NCI-H187 treated with DMSO at 0.1 percent for 48 hours (cell line): ENCODE data around the gene GALC.

Experiments used
- DNase-seq: peaks from one replicate; lab custom pipeline; 2025; lab: John Stamatoyannopoulos, UW

The GALC gene

DNA sequence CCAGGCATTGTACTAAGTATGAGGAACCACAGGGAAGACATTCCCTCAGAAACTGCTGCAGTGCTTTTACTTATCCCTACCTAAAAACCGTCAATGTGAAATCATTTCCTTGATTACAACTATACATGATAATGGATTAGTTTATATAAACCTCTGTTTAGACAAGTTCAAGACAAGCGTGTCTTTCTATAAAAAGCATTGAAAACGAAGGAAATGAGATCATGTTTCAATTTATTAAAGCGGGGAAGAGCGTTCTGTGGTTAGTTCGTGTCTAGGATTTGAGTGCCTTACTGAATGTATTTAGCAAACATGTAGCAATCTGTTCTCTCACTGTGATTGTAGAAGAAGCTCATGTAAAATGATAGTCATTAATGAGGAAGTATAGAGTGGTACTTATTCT is 37.5 kb downstream of the GALC start:
- DNase-seq, result no peak

DNA sequence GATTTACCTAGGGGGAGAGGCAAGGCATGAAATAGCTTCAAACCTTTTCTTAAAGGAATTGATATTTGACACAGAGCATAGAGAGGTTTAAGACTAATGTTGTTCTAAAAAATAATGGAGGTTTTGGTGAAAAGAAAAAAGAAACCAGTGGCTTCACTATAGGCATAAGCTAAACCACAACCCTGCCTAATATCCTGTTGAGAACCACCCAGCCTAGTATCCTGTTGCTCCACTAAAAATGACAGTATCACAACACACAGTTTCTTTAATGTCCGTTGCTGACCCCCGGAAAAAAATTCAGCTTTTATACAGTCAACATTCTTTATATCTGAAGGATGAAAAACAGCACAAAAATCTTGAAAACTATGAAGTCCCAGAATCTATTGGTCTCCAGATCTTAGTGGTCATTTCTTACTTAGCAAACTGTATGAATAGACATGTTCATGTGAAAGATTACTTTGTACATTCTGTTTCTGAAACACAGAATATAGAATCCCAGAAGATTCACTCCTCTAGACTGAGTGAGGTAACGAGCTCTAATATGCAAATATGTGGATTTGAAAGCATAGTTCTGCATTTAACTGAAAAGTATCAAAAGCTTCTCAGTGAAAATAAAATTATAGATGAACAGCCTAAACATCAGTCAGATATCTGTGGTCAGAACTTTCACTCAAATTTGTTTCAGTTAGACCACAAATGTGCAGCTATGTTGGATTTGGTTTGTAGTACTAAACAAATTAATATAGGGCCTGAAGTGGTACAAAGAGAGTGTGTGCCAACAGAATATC is 40.5 kb downstream of the GALC start:
- DNase-seq, result no peak

DNA sequence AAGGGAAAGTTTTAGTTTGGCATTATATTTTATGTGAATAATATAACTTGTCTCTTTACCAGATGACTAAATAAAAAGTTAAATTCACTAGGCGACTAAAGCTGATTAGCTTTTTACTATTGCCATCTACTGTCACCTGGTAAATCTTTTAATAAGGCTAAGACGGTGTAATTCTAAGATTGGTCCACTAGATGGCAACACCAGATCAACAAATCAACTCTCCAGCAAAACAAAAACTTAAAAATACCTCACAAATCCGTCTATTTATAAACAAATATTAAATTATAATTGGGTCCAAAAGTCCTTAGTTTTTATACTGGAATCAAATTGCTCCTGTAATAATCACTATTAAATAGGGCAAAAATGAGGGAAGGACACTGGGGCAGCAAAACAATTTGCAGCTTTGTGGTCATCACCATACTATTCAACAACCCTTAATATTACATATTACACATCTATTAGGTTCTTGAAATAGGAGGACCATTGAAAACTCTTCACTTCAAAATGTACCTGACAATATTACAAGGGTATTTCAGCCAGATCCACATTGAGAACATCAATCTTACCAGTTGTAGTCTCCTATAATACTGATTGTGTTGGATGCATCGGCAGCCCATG is 47.9 kb downstream of the GALC start:
- no peak for DNase-seq

DNA sequence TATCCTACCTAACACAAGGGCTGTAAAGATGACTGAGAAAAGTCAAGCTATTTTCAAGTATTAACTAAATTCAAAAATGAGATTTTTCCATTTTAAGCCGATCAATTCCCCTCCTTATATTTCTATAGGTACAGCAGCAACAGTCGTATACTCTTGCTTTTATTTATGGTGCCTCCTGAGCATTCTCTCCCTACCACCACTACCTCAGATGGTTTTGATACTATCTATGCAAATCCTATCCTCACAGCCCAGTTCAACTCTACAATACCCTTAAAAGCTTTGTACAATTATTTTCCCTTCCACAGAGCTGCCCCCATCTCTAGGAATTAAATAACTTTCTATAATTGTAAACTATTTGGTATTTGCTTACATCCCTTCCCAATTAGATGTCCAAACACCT is 52.1 kb downstream of the GALC start:
- no peak for DNase-seq

DNA sequence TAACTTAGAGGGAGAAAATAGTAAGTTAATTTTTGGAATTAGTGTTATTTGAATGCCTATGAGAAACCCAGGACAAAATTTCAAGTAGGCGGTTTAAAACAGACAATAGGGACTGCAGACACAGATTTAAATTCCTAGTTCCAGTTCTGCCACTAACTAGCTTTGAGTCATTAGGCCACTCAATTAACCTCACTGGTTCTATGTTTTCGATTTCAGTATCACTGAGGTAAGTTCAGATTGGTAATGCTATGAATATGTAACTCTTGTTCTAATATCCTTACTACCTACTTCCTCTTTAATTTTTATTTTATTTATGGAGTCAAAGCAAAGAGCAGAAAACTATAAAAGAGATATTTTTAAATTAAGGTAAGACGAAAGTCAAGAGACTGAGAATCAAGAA is 52.6 kb downstream of the GALC start:
- DNase-seq, result no peak

DNA sequence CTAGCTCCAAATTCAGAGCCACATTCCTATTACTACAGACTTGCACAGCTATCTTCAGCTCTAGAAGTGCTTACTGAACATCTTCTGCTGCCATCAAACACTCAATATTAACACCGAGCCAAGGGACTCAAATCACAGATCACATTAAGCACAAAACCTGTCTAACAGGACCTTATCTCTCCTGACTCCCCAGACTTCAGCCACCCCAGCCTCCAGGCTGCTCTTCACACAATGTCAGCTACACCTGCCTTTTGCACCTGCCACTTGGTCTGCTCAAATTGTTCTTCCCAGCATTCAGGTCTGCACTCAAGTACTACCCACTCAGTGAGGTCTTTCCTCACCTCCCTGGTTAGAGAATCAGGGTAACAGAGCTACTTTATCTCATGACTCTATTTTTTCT is 57.1 kb downstream of the GALC start:
- DNase-seq, result peak; percentile 64

DNA sequence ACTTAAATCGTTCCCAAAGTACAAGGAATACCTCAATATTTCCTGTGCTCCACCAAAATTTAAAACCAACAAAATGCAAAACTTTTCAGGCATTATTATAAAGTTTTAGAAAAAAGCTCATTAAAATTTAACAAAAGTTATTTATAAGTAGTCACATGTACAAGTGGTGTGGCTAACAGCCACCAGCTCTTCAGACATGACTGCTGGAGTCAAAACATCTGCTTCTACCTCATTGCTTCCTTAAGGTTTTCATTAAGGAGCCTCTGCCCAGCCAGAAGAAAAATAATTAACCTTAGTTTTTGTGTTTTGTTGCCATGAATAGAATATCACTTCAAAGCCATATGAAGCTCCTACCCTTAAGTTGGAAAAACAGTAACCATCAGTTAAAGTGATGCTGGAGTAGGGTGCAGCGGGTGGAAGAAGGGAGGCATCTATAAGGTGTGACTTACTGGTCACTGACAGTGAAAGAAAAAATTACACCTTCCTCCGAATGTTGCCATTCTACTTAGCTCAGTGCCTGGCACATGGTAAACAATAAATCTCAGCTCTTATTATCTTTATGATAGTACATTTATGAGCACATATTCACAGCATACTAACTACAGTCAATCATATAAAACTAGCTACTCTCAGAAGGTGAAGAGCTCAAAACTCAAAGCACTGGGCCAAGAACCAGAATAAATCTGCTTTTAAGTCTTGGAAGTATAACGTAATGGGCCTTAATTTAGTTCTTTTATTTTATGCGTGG is 57.7 kb downstream of the GALC start:
- DNase-seq, result no peak

DNA sequence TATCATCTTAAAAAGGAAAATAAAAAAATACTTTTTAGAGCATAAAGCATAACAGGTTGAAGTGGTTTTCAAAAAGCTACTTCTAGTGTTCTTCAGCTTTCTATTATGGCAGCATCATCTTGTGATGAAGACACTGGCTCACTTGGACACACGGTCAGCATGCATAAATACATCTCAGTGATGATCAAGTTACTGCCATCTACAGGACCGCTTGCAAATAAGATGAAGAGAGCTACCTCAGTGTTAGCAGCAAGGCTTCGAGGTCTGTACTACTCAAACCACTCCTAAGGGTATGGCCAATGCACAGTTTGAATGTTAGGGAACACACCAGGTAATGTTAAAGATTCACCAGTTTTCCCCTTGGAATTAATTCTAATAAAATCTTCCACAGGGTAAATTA is 58.8 kb downstream of the GALC start:
- DNase-seq, result no peak

DNA sequence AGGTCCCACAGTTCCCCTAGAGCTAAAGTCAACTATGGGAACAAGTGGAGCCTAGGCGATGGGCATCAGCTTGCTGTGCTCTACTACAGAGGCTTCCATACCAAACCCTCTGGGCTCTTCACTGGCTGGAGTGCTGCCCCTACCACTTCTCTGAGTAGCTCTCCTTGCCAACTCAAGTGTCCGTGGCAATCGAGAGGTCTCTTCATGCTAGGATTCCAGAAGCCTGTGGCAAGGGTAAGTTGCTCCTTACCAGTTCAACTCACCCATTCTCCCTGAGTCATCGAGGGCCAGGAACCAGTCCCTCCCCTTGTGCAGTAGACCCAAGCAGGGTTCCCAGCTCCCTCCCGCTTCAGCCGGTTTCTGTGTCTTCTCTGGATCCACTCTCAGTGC is 76.1 kb downstream of the GALC start:
- DNase-seq, result no peak

DNA sequence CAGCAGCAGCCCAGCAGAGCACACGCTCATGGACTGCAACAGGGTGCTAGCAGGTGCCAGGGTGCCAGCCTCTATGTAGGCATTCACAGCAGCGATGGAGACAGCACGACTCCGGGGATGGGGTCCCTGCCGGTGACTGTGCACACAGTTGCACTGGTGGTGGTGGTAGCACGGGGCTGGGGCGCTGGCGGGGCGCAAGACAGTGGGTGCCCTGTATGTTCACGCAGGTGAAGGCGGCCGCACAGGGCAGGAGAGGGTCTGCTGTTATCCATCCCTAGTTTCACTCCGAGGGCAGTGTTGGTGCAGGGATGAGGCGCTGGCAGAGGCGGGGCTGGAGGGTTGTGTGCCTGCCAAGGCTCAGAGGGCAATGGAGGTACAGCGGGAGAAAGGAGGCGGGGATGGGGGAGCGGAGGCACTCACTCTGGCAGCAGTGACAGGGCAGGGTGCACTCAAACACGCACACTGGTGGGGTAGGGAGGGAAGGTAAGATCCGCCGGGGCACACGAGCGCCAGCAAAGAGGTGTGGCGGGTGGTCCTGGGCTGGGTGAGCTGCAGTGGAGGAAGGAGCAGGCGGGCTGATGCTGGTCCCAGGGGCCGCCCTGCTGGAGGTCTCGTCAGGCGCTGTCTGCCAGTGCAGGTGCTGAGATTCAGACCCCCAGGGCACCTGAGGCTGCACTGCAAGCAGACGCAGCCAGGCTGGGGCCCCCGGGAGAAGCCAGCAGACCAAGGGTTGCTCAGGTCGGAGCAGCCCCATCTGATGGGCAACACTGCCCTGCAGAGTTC is 76.7 kb downstream of the GALC start:
- DNase-seq, result no peak

DNA sequence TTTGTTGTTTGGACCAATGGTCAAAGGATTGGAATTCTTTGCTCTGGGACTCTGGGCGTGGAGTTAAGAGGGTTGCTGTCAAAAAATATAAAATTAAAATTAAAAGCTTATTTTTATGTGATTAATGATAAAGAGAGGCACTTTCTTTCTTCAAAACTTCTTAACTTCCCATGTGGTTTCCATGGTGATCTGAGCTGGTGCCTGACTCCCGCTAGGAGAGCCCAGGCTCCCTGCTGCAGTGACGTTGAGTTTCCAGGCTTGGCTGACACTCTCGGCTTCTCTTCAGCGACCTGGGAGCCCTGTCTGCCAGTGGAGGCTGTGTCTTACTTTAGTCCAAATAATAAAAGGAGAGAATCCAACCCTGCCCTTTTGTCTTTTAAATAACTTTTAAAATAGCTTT is 84.4 kb downstream of the GALC start:
- DNase-seq, result no peak

DNA sequence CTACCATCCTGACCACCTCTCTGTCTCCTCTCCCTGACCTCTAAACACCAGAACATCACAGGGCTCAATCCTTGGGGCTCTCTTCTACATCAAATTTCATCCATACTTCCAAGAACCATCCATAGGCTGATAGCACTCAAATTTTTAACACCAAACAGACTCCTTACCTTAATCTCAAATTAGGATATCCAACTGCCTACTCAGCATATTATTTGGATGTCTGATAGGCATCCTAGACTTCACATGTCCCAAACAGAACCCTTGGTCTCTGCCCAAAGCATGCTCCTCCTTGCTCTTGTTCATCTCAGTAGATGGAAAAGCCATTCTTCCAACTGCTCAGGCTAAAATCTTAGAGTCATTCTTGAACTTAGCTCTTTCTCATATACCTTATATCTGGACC is 91.3 kb downstream of the GALC start:
- no peak for DNase-seq

DNA sequence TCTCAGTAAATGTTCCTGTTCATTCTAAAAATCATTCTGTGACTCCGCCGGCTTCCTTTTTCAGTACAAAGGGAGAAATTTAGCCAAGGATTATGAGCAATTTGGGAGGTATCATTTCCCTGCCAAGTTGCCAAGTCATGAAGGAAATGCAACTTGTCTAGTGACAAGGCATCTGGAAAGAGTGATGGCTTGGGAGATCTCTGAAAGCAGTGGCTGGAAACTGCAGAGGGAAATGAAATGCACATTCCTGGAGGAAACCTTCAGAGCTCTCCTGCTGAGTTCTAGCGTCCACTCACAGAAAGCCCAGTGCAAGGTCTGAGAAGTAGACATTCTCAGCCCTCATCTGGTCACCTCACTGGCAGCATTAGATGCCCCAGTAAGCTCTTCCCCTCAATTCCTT is 91.7 kb downstream of the GALC start:
- no peak for DNase-seq

DNA sequence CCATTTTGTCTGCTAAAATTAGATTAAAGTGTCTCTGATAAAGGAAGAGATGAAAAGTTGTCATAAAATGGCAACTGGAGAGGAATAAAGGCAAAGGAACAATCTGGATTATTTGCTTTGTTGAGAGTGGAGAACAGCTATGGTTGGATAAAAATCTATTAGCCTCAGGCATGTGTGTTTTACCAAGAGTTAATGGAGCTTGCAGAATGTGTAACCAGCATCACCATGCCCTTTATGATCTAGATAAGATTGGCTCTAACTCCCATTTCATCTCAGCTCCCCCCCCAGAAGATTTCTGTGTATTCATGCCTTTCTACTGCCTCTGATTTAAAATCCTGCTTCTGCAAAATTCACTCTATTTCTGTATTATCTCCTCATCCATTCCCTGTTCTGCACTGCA is 93.8 kb downstream of the GALC start:
- no peak for DNase-seq

DNA sequence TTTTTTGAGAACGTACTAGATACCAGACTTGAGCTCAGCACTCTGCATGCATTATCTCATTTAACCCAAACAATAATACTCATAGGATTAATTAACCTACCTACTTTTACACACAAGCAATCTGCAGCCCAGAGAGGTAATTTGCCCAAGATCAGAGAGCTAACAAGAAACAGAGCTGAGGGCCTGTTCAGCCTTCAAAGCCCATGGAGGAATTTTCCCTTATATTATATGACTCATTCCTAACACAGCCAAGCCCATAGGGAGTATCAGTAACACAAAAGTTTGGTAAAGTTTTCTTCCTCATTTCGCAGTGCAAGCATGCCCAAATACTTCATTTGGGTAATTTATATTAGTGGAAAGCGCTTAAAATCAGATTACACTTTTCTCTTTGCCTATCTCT is 94.7 kb downstream of the GALC start:
- no peak for DNase-seq

DNA sequence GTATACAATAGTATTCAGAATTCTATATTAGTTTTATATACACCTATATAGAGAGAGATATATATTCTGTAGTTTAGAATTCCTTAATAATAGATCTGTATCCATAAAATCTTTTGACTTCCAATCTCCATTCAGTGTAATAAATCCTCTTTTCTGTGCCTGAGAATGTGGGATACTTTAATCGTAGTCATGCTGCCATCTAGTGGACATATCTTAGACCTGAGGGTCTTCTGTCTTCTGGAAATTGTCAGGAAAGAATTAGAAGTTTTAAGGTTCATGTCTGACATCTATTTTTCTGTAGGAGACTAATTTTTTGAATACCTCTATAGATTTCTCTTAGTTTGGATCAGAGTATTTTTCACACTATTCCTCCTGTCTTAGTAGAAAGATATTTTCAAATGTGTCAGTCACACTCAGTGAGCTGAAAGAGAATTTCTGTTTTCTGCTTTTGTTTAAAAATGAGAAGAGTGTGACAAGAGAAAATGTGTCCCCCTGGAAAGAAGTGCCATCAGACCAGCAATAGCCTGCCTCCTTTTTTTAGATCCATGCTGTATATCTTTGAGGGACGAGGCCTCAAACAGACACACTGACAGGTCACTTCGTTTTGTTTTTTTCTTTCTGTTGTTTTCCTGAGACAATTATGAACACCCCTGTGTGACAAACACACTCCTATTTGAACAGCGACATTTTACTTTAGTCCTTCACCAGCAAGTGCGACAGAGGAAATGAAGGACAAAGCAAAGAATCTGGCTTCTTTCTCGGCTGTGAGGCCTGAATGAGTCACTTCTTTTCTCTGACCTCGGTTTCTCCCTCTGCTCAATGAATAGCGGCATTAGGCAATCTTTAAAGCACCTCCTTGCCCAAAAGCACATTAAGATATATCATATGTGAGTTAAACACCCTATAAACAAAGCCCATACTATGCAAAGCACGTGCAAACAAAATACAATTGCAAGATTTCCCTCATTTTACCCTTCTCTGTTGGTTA is 96.3 kb downstream of the GALC start:
- DNase-seq, result peak; percentile 65

DNA sequence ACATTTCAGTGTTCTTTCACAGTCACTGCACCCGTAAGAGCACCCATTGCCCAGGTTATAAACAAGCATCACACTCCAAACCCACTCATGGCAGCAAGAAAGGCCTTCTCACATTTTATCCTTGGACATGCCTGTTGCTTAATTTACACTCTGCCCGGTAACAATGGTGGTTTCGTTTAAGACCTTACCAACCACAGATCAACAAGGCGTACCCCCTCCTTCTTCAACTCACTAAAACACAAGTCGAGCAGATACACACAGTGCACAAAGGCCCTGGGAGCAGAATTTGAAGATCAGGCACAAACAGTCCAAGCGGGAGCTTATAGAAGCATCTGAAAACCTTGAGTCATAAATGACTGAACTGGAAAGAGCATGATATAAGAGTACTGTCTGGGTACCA is 98.1 kb downstream of the GALC start:
- DNase-seq, result peak; percentile 66

DNA sequence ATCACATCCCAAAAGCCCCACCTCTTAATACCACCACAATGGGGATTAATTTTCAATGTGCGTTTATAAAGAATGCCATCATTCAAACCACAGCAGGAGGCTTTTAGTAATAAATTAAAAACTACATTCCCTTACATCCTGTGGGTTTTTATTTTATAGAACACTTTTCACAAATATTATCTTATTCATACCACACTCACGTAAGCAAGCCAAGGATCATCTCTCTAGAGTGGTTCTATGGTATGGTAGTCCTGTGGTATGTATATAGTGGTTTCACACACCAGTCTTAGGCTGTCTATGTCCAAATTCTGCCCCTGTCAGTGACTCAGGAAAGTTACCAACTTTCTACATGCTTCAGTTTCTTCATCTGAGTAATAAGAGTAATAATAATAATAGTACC is 100.2 kb downstream of the GALC start:
- DNase-seq, result no peak

DNA sequence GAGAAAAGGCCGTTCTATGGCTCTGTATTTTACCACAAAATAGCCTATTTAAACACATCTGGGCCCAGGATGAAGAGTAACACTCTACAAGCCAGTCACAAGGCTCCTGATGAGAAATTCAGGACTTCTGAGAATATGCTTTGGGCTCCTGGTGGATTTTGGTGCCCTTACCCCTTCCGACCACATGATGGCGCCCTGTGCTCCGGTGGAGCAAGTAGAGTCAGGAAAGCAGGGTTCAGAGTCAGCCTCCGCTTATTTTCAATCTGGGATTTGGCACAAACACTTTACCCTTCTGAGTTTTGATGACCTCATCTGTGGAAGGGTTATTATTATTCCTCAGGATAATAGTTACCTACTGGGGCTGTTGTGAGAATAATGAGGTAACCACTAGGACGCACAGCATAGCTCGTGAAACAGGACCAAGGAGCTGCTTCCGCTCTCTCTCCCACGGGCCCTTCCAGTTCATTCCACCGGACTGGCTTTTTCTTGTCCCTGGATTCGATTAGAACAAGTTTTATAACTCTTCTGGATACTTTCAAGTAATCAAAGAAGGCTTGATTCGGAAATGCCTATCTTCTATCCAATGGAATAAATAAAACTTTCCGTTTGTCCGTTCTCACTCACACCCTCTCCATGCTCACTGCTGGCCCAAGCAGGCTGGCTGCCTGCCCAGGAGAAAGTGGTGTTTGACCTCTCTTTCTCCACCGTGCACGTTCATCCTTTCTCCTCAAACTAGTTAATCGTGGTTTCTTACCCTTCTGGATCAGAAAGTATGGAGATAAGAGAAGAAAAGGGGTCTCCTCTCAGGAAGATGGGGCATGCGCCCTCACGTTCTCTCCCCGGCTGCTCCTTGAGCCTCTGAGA is 104.6 kb downstream of the GALC start:
- no peak for DNase-seq

DNA sequence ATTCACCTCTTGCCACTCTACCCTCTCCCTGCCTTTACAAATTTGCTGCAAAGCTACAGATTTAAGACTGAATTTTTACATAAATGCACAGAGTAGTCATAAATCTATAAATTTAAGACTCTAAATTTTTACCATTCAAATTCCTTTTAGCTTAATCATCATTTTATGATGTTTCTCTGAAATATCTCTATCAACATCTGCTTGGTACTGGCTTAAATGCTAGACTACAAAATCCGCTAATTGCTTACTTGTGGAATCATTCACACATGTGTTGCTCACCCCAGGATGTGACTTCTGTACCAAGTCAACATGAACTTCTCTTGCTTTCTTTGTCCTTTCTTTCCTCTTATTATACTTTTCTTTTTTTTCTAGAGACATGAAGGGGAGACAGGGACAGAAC is 109.2 kb downstream of the GALC start:
- no peak for DNase-seq
